ENCODE measurements around the gene CTNNA3. TPM values are rescaled to one million over a fixed set of nuclear protein-coding genes. Genes with fewer than 3 reads are reported as not detected.
A peak's percentile ranks its signal among the peaks of the same experiment; 100 is the strongest.

Gene CTNNA3
- total RNA-seq, 1 donor from 2014 or later = 3.3 TPM

GRCh38 chr10:66572700-66573099, 1123.3 kb downstream of the CTNNA3 start:
- Mint-ChIP-seq H3K9me3 (ENCODE audit: unreplicated experiment) (no peaks in the 10 kb centered on the region), H3K27me3 (ENCODE audit: unreplicated experiment) (no peaks in the 10 kb centered on the region), H3K4me1 (ENCODE audit: low read depth, unreplicated experiment) (no peaks in the 10 kb centered on the region), H3K4me3 (ENCODE audit: unreplicated experiment) (no peak overlapping the region), H3K27ac (ENCODE audit: unreplicated experiment) (no peak overlapping the region), H3K36me3 (ENCODE audit: unreplicated experiment) (no peaks in the 10 kb centered on the region)
- no peak for TF ChIP-seq CTCF (IDR thresholded peaks at IDR 0.05; ENCODE audit: partially characterized antibody, unreplicated experiment)
- DNase-seq = no peak

DNA sequence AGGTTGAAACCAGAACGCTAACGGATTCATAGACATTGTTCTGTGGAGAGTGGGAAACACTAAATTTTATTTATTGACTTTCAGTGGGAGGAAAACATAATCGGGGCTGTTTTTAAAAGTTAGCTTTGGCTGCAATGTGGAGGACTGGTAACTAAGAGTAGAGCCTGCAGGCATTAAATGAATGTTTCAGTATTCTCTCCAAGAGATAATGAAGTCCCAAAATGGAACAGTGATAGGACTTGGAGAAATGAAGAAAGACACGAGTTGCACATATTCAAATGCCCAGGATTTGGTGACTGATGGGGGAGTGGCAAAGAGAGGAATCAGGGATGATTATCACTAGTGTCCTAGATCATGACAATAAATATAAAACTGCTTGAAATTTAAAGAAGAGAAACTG, 1130.0 kb downstream of the CTNNA3 start:
- Mint-ChIP-seq H3K9me3 (ENCODE audit: unreplicated experiment) (no peaks in the 10 kb centered on the region), H3K27me3 (ENCODE audit: unreplicated experiment) (no peaks in the 10 kb centered on the region), H3K36me3 (ENCODE audit: unreplicated experiment) (no peaks in the 10 kb centered on the region), H3K27ac (ENCODE audit: unreplicated experiment) (no peak overlapping the region), H3K4me3 (ENCODE audit: unreplicated experiment) (no peak overlapping the region), H3K4me1 (ENCODE audit: low read depth, unreplicated experiment) (no peaks in the 10 kb centered on the region)
- no peak for TF ChIP-seq CTCF (IDR thresholded peaks at IDR 0.05; ENCODE audit: partially characterized antibody, unreplicated experiment)
- DNase-seq = no peak

- TF ChIP-seq CTCF (IDR thresholded peaks at IDR 0.05; ENCODE audit: partially characterized antibody, unreplicated experiment) = no peak
- Mint-ChIP-seq H3K4me3 (ENCODE audit: unreplicated experiment) (no peak overlapping the region), H3K36me3 (ENCODE audit: unreplicated experiment) (no peaks in the 10 kb centered on the region), H3K27ac (ENCODE audit: unreplicated experiment) (no peak overlapping the region), H3K4me1 (ENCODE audit: low read depth, unreplicated experiment) (no peaks in the 10 kb centered on the region), H3K27me3 (ENCODE audit: unreplicated experiment) (no peaks in the 10 kb centered on the region), H3K9me3 (ENCODE audit: unreplicated experiment) (no peaks in the 10 kb centered on the region)
- DNase-seq = no peak
Measured at GRCh38 chr10:66564287-66564686, 1131.7 kb downstream of the CTNNA3 start.

DNA sequence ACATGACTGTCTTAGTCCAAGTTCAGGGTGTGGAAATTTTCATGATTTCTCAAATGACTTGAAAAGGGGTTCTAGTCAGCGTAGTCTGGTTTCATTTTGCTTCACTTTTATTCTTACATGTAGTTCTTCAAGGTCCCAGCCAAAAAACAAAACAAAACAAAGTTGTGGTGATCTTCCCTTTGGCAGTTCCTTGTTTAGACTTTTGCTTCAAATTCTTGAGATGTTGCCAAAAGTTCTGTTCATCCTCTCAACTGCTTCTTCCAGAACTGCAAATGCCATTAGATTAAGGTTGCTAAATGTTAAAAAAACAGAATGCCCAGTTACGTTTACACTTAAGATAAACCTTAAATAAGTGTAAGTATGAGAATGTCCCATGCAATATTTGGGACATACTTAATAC, 1140.9 kb downstream of the CTNNA3 start:
- no peak for DNase-seq
- Mint-ChIP-seq H3K4me1 (ENCODE audit: low read depth, unreplicated experiment) (peaks cover 4% of the 10 kb centered on the region), H3K4me3 (ENCODE audit: unreplicated experiment) (no peak overlapping the region), H3K9me3 (ENCODE audit: unreplicated experiment) (no peaks in the 10 kb centered on the region), H3K36me3 (ENCODE audit: unreplicated experiment) (no peaks in the 10 kb centered on the region), H3K27ac (ENCODE audit: unreplicated experiment) (no peak overlapping the region), H3K27me3 (ENCODE audit: unreplicated experiment) (no peaks in the 10 kb centered on the region)
- TF ChIP-seq CTCF (IDR thresholded peaks at IDR 0.05; ENCODE audit: partially characterized antibody, unreplicated experiment) = no peak

GRCh38 chr10:66552331-66552730, 1143.7 kb downstream of the CTNNA3 start:
- peak overlapping the region; percentile 43 for H3K27ac Mint-ChIP-seq (ENCODE audit: unreplicated experiment)
- no peak for TF ChIP-seq CTCF (IDR thresholded peaks at IDR 0.05; ENCODE audit: partially characterized antibody, unreplicated experiment)
- H3K9me3 Mint-ChIP-seq (ENCODE audit: unreplicated experiment) = no peaks in the 10 kb centered on the region
- no peak for DNase-seq
- H3K27me3 Mint-ChIP-seq (ENCODE audit: unreplicated experiment) = no peaks in the 10 kb centered on the region
- peaks cover 4% of the 10 kb centered on the region for H3K4me1 Mint-ChIP-seq (ENCODE audit: low read depth, unreplicated experiment)
- no peaks in the 10 kb centered on the region for H3K36me3 Mint-ChIP-seq (ENCODE audit: unreplicated experiment)
- H3K4me3 Mint-ChIP-seq (ENCODE audit: unreplicated experiment) = no peak overlapping the region
